ES-I3 (cell line): ENCODE measurements around the gene ZNF664.

Experiments
- H3K36me3 ChIP-seq: 2 replicates; pipeline ENCODE4 v1.6.1; 2013; ENCODE audit warnings: mild to moderate bottlenecking, low read length, control low read depth, moderate library complexity; ENCODE audit not compliant: insufficient read depth
- H3K4me1 ChIP-seq: 2 replicates; pipeline ENCODE4 v1.6.1; 2013; ENCODE audit warnings: mild to moderate bottlenecking, control low read depth, low read length; ENCODE audit not compliant: insufficient read depth
- H3K9ac ChIP-seq: 2 replicates; pipeline ENCODE4 v1.6.1; 2013; ENCODE audit warnings: low read depth, mild to moderate bottlenecking, low read length, moderate library complexity
- H3K9me3 ChIP-seq: 2 replicates; pipeline ENCODE4 v1.6.1; 2013; ENCODE audit warnings: mild to moderate bottlenecking, low read length, moderate library complexity; ENCODE audit not compliant: control insufficient read depth, insufficient read depth

The ZNF664 gene

GRCh38 chr12:123998344-123998990 is 25.5 kb downstream of the ZNF664 start:
- Histone ChIP-seq H3K9ac (no peak overlapping the region), H3K9me3 (no peaks in the 10 kb centered on the region), H3K36me3 (no peaks in the 10 kb centered on the region), H3K4me1 (no peaks in the 10 kb centered on the region)

- Histone ChIP-seq H3K9me3 (no peaks in the 10 kb centered on the region), H3K9ac (no peak overlapping the region), H3K4me1 (no peaks in the 10 kb centered on the region), H3K36me3 (no peaks in the 10 kb centered on the region)
Measured at GRCh38 chr12:123998991-123999359, 26.0 kb downstream of the ZNF664 start.

- no peaks in the 10 kb centered on the region for H3K36me3 ChIP-seq
Measured at GRCh38 chr12:124000111-124000510, 27.1 kb downstream of the ZNF664 start.

GRCh38 chr12:124001343-124001742 is 28.3 kb downstream of the ZNF664 start:
- Histone ChIP-seq H3K9me3 (no peaks in the 10 kb centered on the region), H3K9ac (no peak overlapping the region), H3K4me1 (no peaks in the 10 kb centered on the region), H3K36me3 (no peaks in the 10 kb centered on the region)

More at GRCh38 chr12:124000111-124000510, 27.1 kb downstream of the ZNF664 start:
- Histone ChIP-seq H3K9ac (no peak overlapping the region), H3K4me1 (no peaks in the 10 kb centered on the region), H3K9me3 (no peaks in the 10 kb centered on the region)

- Histone ChIP-seq H3K9me3 (no peaks in the 10 kb centered on the region), H3K36me3 (no peaks in the 10 kb centered on the region), H3K9ac (no peak overlapping the region), H3K4me1 (peaks cover 4% of the 10 kb centered on the region; the same call in 1 of the 2 replicates)
Measured at GRCh38 chr12:124002021-124002644, 29.1 kb downstream of the ZNF664 start.

GRCh38 chr12:124002654-124003053 is 29.6 kb downstream of the ZNF664 start:
- Histone ChIP-seq H3K36me3 (no peaks in the 10 kb centered on the region), H3K9ac (no peak overlapping the region), H3K9me3 (no peaks in the 10 kb centered on the region), H3K4me1 (peaks cover 6% of the 10 kb centered on the region; the same call in 1 of the 2 replicates)

GRCh38 chr12:124004233-124004875 is 31.3 kb downstream of the ZNF664 start:
- no peaks in the 10 kb centered on the region for H3K36me3 ChIP-seq
- H3K4me1 ChIP-seq = peaks cover 13% of the 10 kb centered on the region; the same call in 1 of the 2 replicates
- H3K9me3 ChIP-seq = no peaks in the 10 kb centered on the region
- H3K9ac ChIP-seq = no peak overlapping the region

- peaks cover 13% of the 10 kb centered on the region; the same call in 1 of the 2 replicates for H3K4me1 ChIP-seq
- H3K36me3 ChIP-seq = no peaks in the 10 kb centered on the region
- no peaks in the 10 kb centered on the region for H3K9me3 ChIP-seq
- no peak overlapping the region for H3K9ac ChIP-seq
Measured at GRCh38 chr12:124006085-124006845, 33.2 kb downstream of the ZNF664 start.

GRCh38 chr12:124006846-124007713 is 34.1 kb downstream of the ZNF664 start:
- Histone ChIP-seq H3K4me1 (peaks cover 13% of the 10 kb centered on the region; the same call in 1 of the 2 replicates), H3K9me3 (no peaks in the 10 kb centered on the region), H3K9ac (no peak overlapping the region), H3K36me3 (no peaks in the 10 kb centered on the region)

GRCh38 chr12:124007826-124008570 is 35.0 kb downstream of the ZNF664 start:
- Histone ChIP-seq H3K9ac (no peak overlapping the region), H3K4me1 (peaks cover 13% of the 10 kb centered on the region; the same call in 1 of the 2 replicates), H3K9me3 (no peaks in the 10 kb centered on the region), H3K36me3 (no peaks in the 10 kb centered on the region; the same call in 1 of the 2 replicates)

- H3K36me3 ChIP-seq = no peaks in the 10 kb centered on the region; the same call in none of the 2 replicates
- H3K9ac ChIP-seq = no peak overlapping the region
Measured at GRCh38 chr12:124008595-124008994, 35.6 kb downstream of the ZNF664 start.

GRCh38 chr12:124009781-124010180 is 36.8 kb downstream of the ZNF664 start:
- Histone ChIP-seq H3K36me3 (no peaks in the 10 kb centered on the region; the same call in none of the 2 replicates), H3K9me3 (no peaks in the 10 kb centered on the region), H3K9ac (no peak overlapping the region), H3K4me1 (peaks cover 13% of the 10 kb centered on the region; the same call in 1 of the 2 replicates)

More at GRCh38 chr12:124008595-124008994, 35.6 kb downstream of the ZNF664 start:
- Histone ChIP-seq H3K4me1 (peaks cover 13% of the 10 kb centered on the region; the same call in 1 of the 2 replicates), H3K9me3 (no peaks in the 10 kb centered on the region)

- Histone ChIP-seq H3K9ac (no peak overlapping the region), H3K4me1 (peaks cover 13% of the 10 kb centered on the region; the same call in 1 of the 2 replicates), H3K9me3 (no peaks in the 10 kb centered on the region), H3K36me3 (no peaks in the 10 kb centered on the region; the same call in none of the 2 replicates)
Measured at GRCh38 chr12:124010687-124011086, 37.7 kb downstream of the ZNF664 start.
